Activated naive CD8-positive, alpha-beta T cell treated with anti-CD3 and anti-CD28 coated beads, Interleukin-2, amount 10 ng/mL, durations not matched to agents 7 days and 5 days (primary cell): ENCODE data around the gene CTSL. TPM values are rescaled to one million over a fixed set of nuclear protein-coding genes. Genes with fewer than 3 reads are reported as not detected.
A peak's percentile ranks its signal among the peaks of the same experiment; 100 is the strongest.

Experiments used
- ATAC-seq: fragments of 150-1000 bp; cut with Tn5 transposase; one replicate; pipeline ENCODE4 v1.10.0; 2021; ENCODE audit warnings: low read depth, moderate library complexity
- POLR2A ChIA-PET: fragments of 350-600 bp; sonication (Branson Sonifier 250); formaldehyde crosslinking; loops from one replicate; lab custom pipeline; 2021; ENCODE audit warnings: antibody characterized with exemption; lab: Charles Lee
- DNase-seq: peaks from one replicate; pipeline ENCODE4 v3.0.0; 2021
- H3K27ac Mint-ChIP-seq: one replicate; pipeline ENCODE4 v1.8.0; 2022; ENCODE audit warnings: mild to moderate bottlenecking, mixed read lengths
- H3K27me3 Mint-ChIP-seq: one replicate; pipeline ENCODE4 v1.8.0; 2022; ENCODE audit warnings: mild to moderate bottlenecking, moderate library complexity, mixed read lengths
- H3K36me3 Mint-ChIP-seq: one replicate; pipeline ENCODE4 v1.8.0; 2021; ENCODE audit warnings: mild to moderate bottlenecking, mixed read lengths
- H3K4me1 Mint-ChIP-seq: one replicate; pipeline ENCODE4 v1.8.0; 2021; ENCODE audit warnings: mixed read lengths
- H3K4me3 Mint-ChIP-seq: one replicate; pipeline ENCODE4 v1.8.0; 2022; ENCODE audit warnings: mild to moderate bottlenecking, moderate library complexity, mixed read lengths
- H3K9me3 Mint-ChIP-seq: one replicate; pipeline ENCODE4 v1.8.0; 2021; ENCODE audit warnings: mixed read lengths
- total RNA-seq, 2 experiments: library from RNA; stranded (reverse); gene quantifications; one replicate each; pipeline ENCODE4 v1.2.3, GENCODE V29; 2021

The CTSL gene
- total RNA-seq, 2 experiments from 2014 or later = 18.3 to 18.4 TPM

GRCh38 chr9:87718852-87719612 is 6.9 kb upstream of the CTSL start:
- peaks cover 8% of the 10 kb centered on the region for H3K27me3 Mint-ChIP-seq
- peaks cover 1% of the 10 kb centered on the region for H3K4me1 Mint-ChIP-seq
- POLR2A ChIA-PET = no interaction called here
- ATAC-seq (no peak), DNase-seq (no peak)
- no peaks in the 10 kb centered on the region for H3K36me3 Mint-ChIP-seq
- H3K9me3 Mint-ChIP-seq = no peaks in the 10 kb centered on the region
- H3K4me3 Mint-ChIP-seq = no peak overlapping the region
- no peak overlapping the region for H3K27ac Mint-ChIP-seq

- Mint-ChIP-seq H3K27me3 (peaks cover 16% of the 10 kb centered on the region), H3K4me1 (peaks cover 2% of the 10 kb centered on the region), H3K9me3 (no peaks in the 10 kb centered on the region), H3K4me3 (no peak overlapping the region), H3K27ac (no peak overlapping the region), H3K36me3 (no peaks in the 10 kb centered on the region)
- POLR2A ChIA-PET = no interaction called here
- DNase-seq = no peak
- ATAC-seq = no peak
Measured at GRCh38 chr9:87720173-87720572, 5.7 kb upstream of the CTSL start.

GRCh38 chr9:87722393-87723088 is 3.4 kb upstream of the CTSL start:
- Mint-ChIP-seq H3K9me3 (no peaks in the 10 kb centered on the region), H3K4me1 (peaks cover 7% of the 10 kb centered on the region), H3K27me3 (peaks cover 26% of the 10 kb centered on the region), H3K36me3 (no peaks in the 10 kb centered on the region), H3K4me3 (no peak overlapping the region), H3K27ac (no peak overlapping the region)
- POLR2A ChIA-PET = no interaction called here
- DNase-seq (no peak), ATAC-seq (no peak)

GRCh38 chr9:87725356-87725899 is 491 bp upstream of the CTSL start:
- Mint-ChIP-seq H3K9me3 (no peaks in the 10 kb centered on the region), H3K4me1 (peaks cover 7% of the 10 kb centered on the region), H3K36me3 (no peaks in the 10 kb centered on the region), H3K27me3 (peaks cover 19% of the 10 kb centered on the region), H3K4me3 (peak overlapping the region; percentile 81), H3K27ac (no peak overlapping the region)
- POLR2A ChIA-PET = interaction anchor here (1.3 kb wide), 1 partner anchor 16 kb away, joined by 4 read pairs; no protein-coding TSS in a partner anchor
- no peak for DNase-seq
- no peak for ATAC-seq

GRCh38 chr9:87729246-87729645 is 3.3 kb downstream of the CTSL start:
- Mint-ChIP-seq H3K4me1 (peaks cover 11% of the 10 kb centered on the region), H3K27me3 (peaks cover 22% of the 10 kb centered on the region), H3K4me3 (no peak overlapping the region), H3K36me3 (no peaks in the 10 kb centered on the region), H3K27ac (no peak overlapping the region), H3K9me3 (peaks cover 1% of the 10 kb centered on the region)
- ATAC-seq = no peak
- POLR2A ChIA-PET = no interaction called here
- no peak for DNase-seq

GRCh38 chr9:87731321-87731720 is 5.4 kb downstream of the CTSL start:
- Mint-ChIP-seq H3K9me3 (peaks cover 2% of the 10 kb centered on the region), H3K4me1 (peaks cover 5% of the 10 kb centered on the region), H3K27ac (no peak overlapping the region), H3K4me3 (no peak overlapping the region), H3K36me3 (no peaks in the 10 kb centered on the region), H3K27me3 (peaks cover 5% of the 10 kb centered on the region)
- ATAC-seq (no peak), DNase-seq (no peak)
- POLR2A ChIA-PET = no interaction called here

- Mint-ChIP-seq H3K4me3 (no peak overlapping the region), H3K27me3 (peaks cover 7% of the 10 kb centered on the region), H3K9me3 (peaks cover 2% of the 10 kb centered on the region), H3K4me1 (peaks cover 3% of the 10 kb centered on the region), H3K27ac (no peak overlapping the region), H3K36me3 (no peaks in the 10 kb centered on the region)
- ATAC-seq = no peak
- DNase-seq = no peak
- POLR2A ChIA-PET = no interaction called here
Measured at GRCh38 chr9:87732344-87732743, 6.4 kb downstream of the CTSL start.

- POLR2A ChIA-PET = no interaction called here
- Mint-ChIP-seq H3K9me3 (peaks cover 2% of the 10 kb centered on the region), H3K36me3 (no peaks in the 10 kb centered on the region)
Measured at GRCh38 chr9:87732756-87733155, 6.8 kb downstream of the CTSL start.

GRCh38 chr9:87733273-87734052 is 7.5 kb downstream of the CTSL start:
- no peak for DNase-seq
- no peak for ATAC-seq
- Mint-ChIP-seq H3K27ac (no peak overlapping the region), H3K27me3 (peaks cover 7% of the 10 kb centered on the region), H3K4me3 (no peak overlapping the region), H3K4me1 (peaks cover 3% of the 10 kb centered on the region), H3K36me3 (no peaks in the 10 kb centered on the region), H3K9me3 (peaks cover 4% of the 10 kb centered on the region)
- POLR2A ChIA-PET = no interaction called here

More at GRCh38 chr9:87732756-87733155, 6.8 kb downstream of the CTSL start:
- no peak overlapping the region for H3K4me3 Mint-ChIP-seq
- DNase-seq (no peak), ATAC-seq (no peak)
- H3K27me3 Mint-ChIP-seq = peaks cover 7% of the 10 kb centered on the region
- H3K27ac Mint-ChIP-seq = no peak overlapping the region
- peaks cover 3% of the 10 kb centered on the region for H3K4me1 Mint-ChIP-seq

- peaks cover 7% of the 10 kb centered on the region for H3K27me3 Mint-ChIP-seq
- H3K9me3 Mint-ChIP-seq = peaks cover 4% of the 10 kb centered on the region
- H3K4me1 Mint-ChIP-seq = peaks cover 3% of the 10 kb centered on the region
- H3K36me3 Mint-ChIP-seq = no peaks in the 10 kb centered on the region
- POLR2A ChIA-PET = no interaction called here
- no peak for ATAC-seq
- no peak for DNase-seq
- no peak overlapping the region for H3K4me3 Mint-ChIP-seq
- H3K27ac Mint-ChIP-seq = no peak overlapping the region
Measured at GRCh38 chr9:87734106-87734505, 8.2 kb downstream of the CTSL start.

- Mint-ChIP-seq H3K4me1 (peaks cover 2% of the 10 kb centered on the region), H3K27ac (no peak overlapping the region), H3K4me3 (no peak overlapping the region), H3K27me3 (peaks cover 8% of the 10 kb centered on the region), H3K36me3 (no peaks in the 10 kb centered on the region), H3K9me3 (peaks cover 7% of the 10 kb centered on the region)
- DNase-seq (no peak), ATAC-seq (no peak)
- POLR2A ChIA-PET = no interaction called here
Measured at GRCh38 chr9:87739546-87739945, 13.6 kb downstream of the CTSL start.

GRCh38 chr9:87740209-87740608 is 14.3 kb downstream of the CTSL start:
- DNase-seq (no peak), ATAC-seq (no peak)
- peaks cover 2% of the 10 kb centered on the region for H3K4me1 Mint-ChIP-seq
- no peak overlapping the region for H3K4me3 Mint-ChIP-seq
- no peak overlapping the region for H3K27ac Mint-ChIP-seq
- no peaks in the 10 kb centered on the region for H3K36me3 Mint-ChIP-seq
- H3K9me3 Mint-ChIP-seq = peaks cover 7% of the 10 kb centered on the region
- peaks cover 8% of the 10 kb centered on the region for H3K27me3 Mint-ChIP-seq
- POLR2A ChIA-PET = no interaction called here

GRCh38 chr9:87741326-87741725 is 15.4 kb downstream of the CTSL start:
- no peaks in the 10 kb centered on the region for H3K36me3 Mint-ChIP-seq

More at GRCh38 chr9:87741326-87741725, 15.4 kb downstream of the CTSL start:
- POLR2A ChIA-PET = no interaction called here
- DNase-seq = no peak
- Mint-ChIP-seq H3K9me3 (peaks cover 7% of the 10 kb centered on the region), H3K27me3 (peaks cover 8% of the 10 kb centered on the region), H3K4me3 (no peak overlapping the region), H3K4me1 (peaks cover 2% of the 10 kb centered on the region), H3K27ac (no peak overlapping the region)
- no peak for ATAC-seq
